Activated CD8-positive, alpha-beta T cell treated with anti-CD3 and anti-CD28 coated beads for 36 hours (primary cell): ENCODE results near the gene TDRKH. TPM values are rescaled to one million over a fixed set of nuclear protein-coding genes. Genes with fewer than 3 reads are reported as not detected.

ENCODE experiments used
- ATAC-seq: fragments of 200-7000 bp; cut with Tn5 transposase; one replicate; pipeline ENCODE4 v1.10.0; 2021; ENCODE audit warnings: mild to moderate bottlenecking, moderate library complexity
- CTCF ChIA-PET: fragments of 350-600 bp; sonication (Branson Sonifier 250); formaldehyde crosslinking; loops from one replicate; lab custom pipeline; 2021; ENCODE audit warnings: antibody characterized with exemption; lab: Charles Lee
- POLR2A ChIA-PET: fragments of 350-600 bp; sonication (Branson Sonifier 250); formaldehyde crosslinking; loops from one replicate; lab custom pipeline; 2021; ENCODE audit warnings: antibody characterized with exemption; lab: Charles Lee
- DNase-seq: peaks from one replicate; pipeline ENCODE4 v3.0.0-alpha.2; 2020
- H3K27ac Mint-ChIP-seq: one replicate; pipeline ENCODE4 v1.8.0; 2021; ENCODE audit warnings: mild to moderate bottlenecking, mixed read lengths
- H3K27me3 Mint-ChIP-seq: one replicate; pipeline ENCODE4 v1.8.0; 2021; ENCODE audit warnings: mixed read lengths
- H3K36me3 Mint-ChIP-seq: one replicate; pipeline ENCODE4 v1.8.0; 2021; ENCODE audit warnings: low read depth, mixed read lengths
- H3K4me1 Mint-ChIP-seq: one replicate; pipeline ENCODE4 v1.8.0; 2021; ENCODE audit warnings: low read depth, mixed read lengths
- H3K4me3 Mint-ChIP-seq: one replicate; pipeline ENCODE4 v1.8.0; 2021; ENCODE audit warnings: mild to moderate bottlenecking, moderate library complexity, mixed read lengths
- H3K9me3 Mint-ChIP-seq: one replicate; pipeline ENCODE4 v1.8.0; 2021; ENCODE audit warnings: mixed read lengths
- CTCF ChIP-seq: fragments of 200-600 bp; IDR thresholded peaks from one replicate; pipeline ENCODE4 v1.8.0; 2022; ENCODE audit warnings: antibody characterized with exemption, mild to moderate bottlenecking
- intact Hi-C: fragments of 100-400 bp; cut with micrococcal nuclease; formaldehyde crosslinking; loops from one replicate; pipeline ENCODE4 v1.10.0; 2022
- total RNA-seq, 2 experiments: library from RNA; stranded (reverse); gene quantifications; one replicate each; pipeline ENCODE4 v1.2.3, GENCODE V29; 2021

The TDRKH gene
- total RNA-seq, 2 experiments from 2014 or later = 9.7 to 10.5 TPM

GRCh38 chr1:151733126-151733525, 57.2 kb downstream of the TDRKH start:
- no peak for DNase-seq
- Mint-ChIP-seq H3K27me3 (peaks cover 20% of the 10 kb centered on the region), H3K36me3 (peaks cover 3% of the 10 kb centered on the region), H3K4me1 (no peaks in the 10 kb centered on the region), H3K4me3 (no peak overlapping the region), H3K9me3 (peaks cover 8% of the 10 kb centered on the region), H3K27ac (no peak overlapping the region)
- POLR2A ChIA-PET = no interaction called here
- TF ChIP-seq CTCF = no peak
- ATAC-seq = no peak
- intact Hi-C loops = loop anchor here (10.0 kb wide), 1 partner anchor 288 kb away; no protein-coding TSS in a partner anchor
- CTCF ChIA-PET = interaction anchor here (1.4 to 3.5 kb wide), 5 partner anchors 40 to 309 kb away, joined by 3 to 34 read pairs (median 4); no protein-coding TSS in a partner anchor

GRCh38 chr1:151729966-151730291, 60.4 kb downstream of the TDRKH start:
- no peak for DNase-seq
- Mint-ChIP-seq H3K4me1 (no peaks in the 10 kb centered on the region), H3K27ac (no peak overlapping the region), H3K27me3 (peaks cover 30% of the 10 kb centered on the region), H3K9me3 (no peaks in the 10 kb centered on the region), H3K36me3 (no peaks in the 10 kb centered on the region), H3K4me3 (no peak overlapping the region)
- ATAC-seq = no peak
- POLR2A ChIA-PET = interaction anchor here (0.9 kb wide), 1 partner anchor 32 kb away, joined by 3 read pairs; no protein-coding TSS in a partner anchor
- intact Hi-C loops = loop anchor here (10.0 kb wide), 2 partner anchors 65 to 285 kb away; no protein-coding TSS in a partner anchor
- TF ChIP-seq CTCF = no peak
- CTCF ChIA-PET = no interaction called here

- intact Hi-C loops = loop anchor here (10.0 kb wide), 1 partner anchor 65 kb away; no protein-coding TSS in a partner anchor
- Mint-ChIP-seq H3K4me3 (no peak overlapping the region), H3K27ac (no peak overlapping the region), H3K36me3 (no peaks in the 10 kb centered on the region), H3K9me3 (no peaks in the 10 kb centered on the region), H3K27me3 (peaks cover 29% of the 10 kb centered on the region), H3K4me1 (no peaks in the 10 kb centered on the region)
- ATAC-seq (no peak), DNase-seq (no peak)
- POLR2A ChIA-PET = interaction anchor here (0.9 kb wide), 1 partner anchor 31 kb away, joined by 3 read pairs; no protein-coding TSS in a partner anchor
- no peak for TF ChIP-seq CTCF
- CTCF ChIA-PET = interaction anchor here (0.5 kb wide), 1 partner anchor 141 kb away, joined by 3 read pairs; no protein-coding TSS in a partner anchor
Observed at GRCh38 chr1:151729157-151729965, 60.9 kb downstream of the TDRKH start.

GRCh38 chr1:151728151-151729054, 61.9 kb downstream of the TDRKH start:
- TF ChIP-seq CTCF = no peak
- intact Hi-C loops = loop anchor here (10.0 kb wide), 1 partner anchor 64 kb away; no protein-coding TSS in a partner anchor
- DNase-seq (no peak), ATAC-seq (no peak)
- ChIA-PET POLR2A (no interaction called here), CTCF (interaction anchor here (0.6 to 1.4 kb wide), 2 partner anchors 33 to 108 kb away, joined by 3 to 6 read pairs; no protein-coding TSS in a partner anchor)
- Mint-ChIP-seq H3K36me3 (no peaks in the 10 kb centered on the region), H3K27me3 (peaks cover 35% of the 10 kb centered on the region), H3K9me3 (no peaks in the 10 kb centered on the region), H3K27ac (no peak overlapping the region), H3K4me3 (no peak overlapping the region), H3K4me1 (no peaks in the 10 kb centered on the region)
